KMS-11 (cell line): ENCODE measurements around the gene BOLA2B.
"Not testable (repeated sequence)": the region's sequence is repeated elsewhere in the genome, so short reads cannot be mapped to it uniquely, and the experiment has no call there.

Source experiments
- H2AFZ ChIP-seq: fragments of 200-600 bp; sonication (generic); 2 replicates; pipeline ENCODE4 v1.6.1; 2016; ENCODE audit warnings: antibody characterized with exemption, mixed run types, low read depth
- H3K27ac ChIP-seq: fragments of 200-600 bp; sonication (generic); 2 replicates; pipeline ENCODE4 v1.6.1; 2016; ENCODE audit warnings: mild to moderate bottlenecking, mixed run types
- H3K27me3 ChIP-seq: fragments of 200-600 bp; sonication (generic); 2 replicates; pipeline ENCODE4 v1.6.1; 2017; ENCODE audit warnings: mild to moderate bottlenecking, low read depth, mixed run types, moderate library complexity; ENCODE audit not compliant: insufficient read depth
- H3K36me3 ChIP-seq: fragments of 200-600 bp; sonication (generic); 2 replicates; pipeline ENCODE4 v1.6.1; 2017; ENCODE audit warnings: mild to moderate bottlenecking, mixed run types; ENCODE audit not compliant: insufficient read depth
- H3K4me1 ChIP-seq: fragments of 200-600 bp; sonication (generic); 2 replicates; pipeline ENCODE4 v1.6.1; 2016; ENCODE audit warnings: mild to moderate bottlenecking, low read depth, mixed run types; ENCODE audit not compliant: poor library complexity, severe bottlenecking
- H3K4me2 ChIP-seq: fragments of 200-600 bp; sonication (generic); 2 replicates; pipeline ENCODE4 v1.7.0; 2016; ENCODE audit warnings: mild to moderate bottlenecking, mixed run types
- H3K4me3 ChIP-seq: fragments of 200-600 bp; sonication (generic); IDR thresholded peaks from 2 replicates; pipeline ENCODE4 v1.6.1; 2017; ENCODE audit warnings: low read depth, low read length, mixed read lengths; ENCODE audit not compliant: insufficient read depth
- H3K79me2 ChIP-seq: fragments of 200-600 bp; sonication (generic); 2 replicates; pipeline ENCODE4 v1.6.1; 2016; ENCODE audit warnings: low read depth, mixed run types; ENCODE audit not compliant: insufficient read depth
- H3K9ac ChIP-seq: fragments of 200-600 bp; sonication (generic); 2 replicates; pipeline ENCODE4 v1.6.1; 2016; ENCODE audit warnings: mild to moderate bottlenecking, mixed run types
- H4K20me1 ChIP-seq: fragments of 200-600 bp; sonication (generic); 2 replicates; pipeline ENCODE4 v1.6.1; 2016; ENCODE audit warnings: mild to moderate bottlenecking, mixed run types; ENCODE audit not compliant: insufficient read depth

The BOLA2B gene

GRCh38 chr16:30193615-30194014, at the start of gene BOLA2B, which contains the start of gene SLX1A:
BOLA2B (minus strand) TSS chr16:30193666; CDS start chr16:30193595, 71 bp downstream.
SLX1A (plus strand) TSS chr16:30193875; CDS start chr16:30194085, 210 bp downstream.
- not testable (repeated sequence) for H3K4me1 ChIP-seq, H4K20me1 ChIP-seq, H3K9ac ChIP-seq, H3K27me3 ChIP-seq, H2AFZ ChIP-seq, H3K27ac ChIP-seq, H3K4me3 ChIP-seq, H3K4me2 ChIP-seq, H3K79me2 ChIP-seq, H3K36me3 ChIP-seq

GRCh38 chr16:30217082-30217481, 23.6 kb upstream of the BOLA2B start:
- not testable (repeated sequence) for H3K27ac ChIP-seq, H3K36me3 ChIP-seq, H3K9ac ChIP-seq, H3K4me2 ChIP-seq, H3K4me1 ChIP-seq, H4K20me1 ChIP-seq, H2AFZ ChIP-seq, H3K79me2 ChIP-seq, H3K27me3 ChIP-seq, H3K4me3 ChIP-seq

GRCh38 chr16:30211414-30211813, 17.9 kb upstream of the BOLA2B start:
- H3K27ac ChIP-seq, H3K79me2 ChIP-seq, H2AFZ ChIP-seq, H3K4me1 ChIP-seq, H3K4me3 ChIP-seq, H3K9ac ChIP-seq, H3K4me2 ChIP-seq, H4K20me1 ChIP-seq, H3K27me3 ChIP-seq, H3K36me3 ChIP-seq: not testable (repeated sequence)

- not testable (repeated sequence) for H3K27me3 ChIP-seq, H3K27ac ChIP-seq, H3K9ac ChIP-seq, H2AFZ ChIP-seq, H3K79me2 ChIP-seq, H3K36me3 ChIP-seq, H3K4me2 ChIP-seq, H4K20me1 ChIP-seq, H3K4me1 ChIP-seq, H3K4me3 ChIP-seq
Measured at GRCh38 chr16:30209032-30209431, 15.6 kb upstream of the BOLA2B start.

- not testable (repeated sequence) for H3K27ac ChIP-seq, H3K4me2 ChIP-seq, H3K9ac ChIP-seq, H3K79me2 ChIP-seq, H3K4me3 ChIP-seq, H3K4me1 ChIP-seq, H2AFZ ChIP-seq, H3K27me3 ChIP-seq, H4K20me1 ChIP-seq, H3K36me3 ChIP-seq
Measured at GRCh38 chr16:30207063-30207704, 13.7 kb upstream of the BOLA2B start.

- not testable (repeated sequence) for H3K9ac ChIP-seq, H2AFZ ChIP-seq, H4K20me1 ChIP-seq, H3K27me3 ChIP-seq, H3K36me3 ChIP-seq, H3K4me3 ChIP-seq, H3K4me2 ChIP-seq, H3K4me1 ChIP-seq, H3K27ac ChIP-seq, H3K79me2 ChIP-seq
Measured at GRCh38 chr16:30206252-30206651, 12.8 kb upstream of the BOLA2B start.

GRCh38 chr16:30205541-30206236, 12.2 kb upstream of the BOLA2B start:
- H3K27ac ChIP-seq, H3K4me2 ChIP-seq, H3K4me3 ChIP-seq: not testable (repeated sequence)

GRCh38 chr16:30199608-30200343, 6.3 kb upstream of the BOLA2B start:
- not testable (repeated sequence) for H3K27me3 ChIP-seq, H4K20me1 ChIP-seq, H3K4me3 ChIP-seq, H3K79me2 ChIP-seq, H3K4me1 ChIP-seq, H2AFZ ChIP-seq, H3K36me3 ChIP-seq, H3K9ac ChIP-seq, H3K27ac ChIP-seq, H3K4me2 ChIP-seq

More at GRCh38 chr16:30205541-30206236, 12.2 kb upstream of the BOLA2B start:
- H3K27me3 ChIP-seq, H2AFZ ChIP-seq, H4K20me1 ChIP-seq, H3K4me1 ChIP-seq, H3K36me3 ChIP-seq, H3K9ac ChIP-seq, H3K79me2 ChIP-seq: not testable (repeated sequence)

- H3K9ac ChIP-seq, H2AFZ ChIP-seq, H3K79me2 ChIP-seq, H3K27me3 ChIP-seq, H3K27ac ChIP-seq, H3K4me1 ChIP-seq, H4K20me1 ChIP-seq, H3K36me3 ChIP-seq, H3K4me3 ChIP-seq, H3K4me2 ChIP-seq: not testable (repeated sequence)
Measured at GRCh38 chr16:30199049-30199448, 5.6 kb upstream of the BOLA2B start, which contains the start of gene SULT1A3. SULT1A3 (plus strand) TSS chr16:30199255; CDS start chr16:30200729, 1,474 bp downstream.

GRCh38 chr16:30197001-30197400, 3.5 kb upstream of the BOLA2B start:
- H3K4me3 ChIP-seq, H3K4me1 ChIP-seq, H4K20me1 ChIP-seq, H3K36me3 ChIP-seq, H3K27me3 ChIP-seq, H2AFZ ChIP-seq, H3K4me2 ChIP-seq, H3K79me2 ChIP-seq, H3K9ac ChIP-seq, H3K27ac ChIP-seq: not testable (repeated sequence)
